Naive thymus-derived CD8-positive, alpha-beta T cell (primary cell): ENCODE data around the gene SEMA3D. TPM values are rescaled to one million over a fixed set of nuclear protein-coding genes. Genes with fewer than 3 reads are reported as not detected.

ENCODE experiments used
- ATAC-seq, 2 donors: fragments of 150-1000 bp; cut with Tn5 transposase in 1 of 2; sonication (Bioruptor Pico), chemical (Tn5 transposase) in 1 of 2; 1 replicate in 1 of 2; 2 replicates in 1 of 2; pipeline ENCODE4 v1.10.0; 2021; ENCODE audit warnings: mild to moderate bottlenecking in 2 of 2, moderate library complexity in 2 of 2
- POLR2A ChIA-PET: fragments of 350-600 bp; sonication (Branson Sonifier 250); formaldehyde crosslinking; loops from one replicate; lab custom pipeline; 2021; ENCODE audit warnings: antibody characterized with exemption; lab: Charles Lee
- DNase-seq, 10 donors: peaks; one replicate each; pipeline versions ENCODE4 v3.0.0 to v3.0.0-alpha.2; 2020 to 2022
- H3K27ac Mint-ChIP-seq, 10 donors: one replicate each; pipeline ENCODE4 v1.8.0; 2020 to 2022; ENCODE audit warnings: mild to moderate bottlenecking in 10 of 10, mixed read lengths in 10 of 10, moderate library complexity in 4 of 10, inconsistent platforms in 1 of 10
- H3K27me3 Mint-ChIP-seq, 5 donors: one replicate each; pipeline ENCODE4 v1.8.0; 2021 to 2022; ENCODE audit warnings: mixed read lengths in 5 of 5
- H3K36me3 Mint-ChIP-seq, 3 donors: one replicate each; pipeline ENCODE4 v1.8.0; 2020 to 2022; ENCODE audit warnings: mixed read lengths in 3 of 3, mild to moderate bottlenecking in 2 of 3, inconsistent platforms in 1 of 3
- H3K4me1 Mint-ChIP-seq, 4 donors: one replicate each; pipeline ENCODE4 v1.8.0; 2021 to 2022; ENCODE audit warnings: mixed read lengths in 4 of 4
- H3K4me3 Mint-ChIP-seq, 10 donors: one replicate each; pipeline ENCODE4 v1.8.0; 2020 to 2022; ENCODE audit warnings: mild to moderate bottlenecking in 10 of 10, mixed read lengths in 10 of 10, moderate library complexity in 6 of 10, inconsistent platforms in 1 of 10
- H3K9me3 Mint-ChIP-seq, 9 donors: one replicate each; pipeline ENCODE4 v1.8.0; 2020 to 2022; ENCODE audit warnings: mixed read lengths in 9 of 9, mild to moderate bottlenecking in 3 of 9, inconsistent platforms in 1 of 9, moderate library complexity in 1 of 9
- polyA plus RNA-seq, 3 donors: library from polyadenylated mRNA; unstranded; fragments of 300-500 nt; fragmentation: Illumina TruSeq; gene quantifications; one replicate each; pipeline ENCODE4 v1.2.3, GENCODE V29; 2021
- total RNA-seq, 8 experiments: library from RNA in 2 of 8; stranded (reverse) in 2 of 8; gene quantifications; one replicate each; pipeline ENCODE4 v1.2.3 and lab custom pipeline; 2021 to 2026

The SEMA3D gene
- total and polyA plus RNA-seq, 5 experiments from 2014 or later: not detected

DNA sequence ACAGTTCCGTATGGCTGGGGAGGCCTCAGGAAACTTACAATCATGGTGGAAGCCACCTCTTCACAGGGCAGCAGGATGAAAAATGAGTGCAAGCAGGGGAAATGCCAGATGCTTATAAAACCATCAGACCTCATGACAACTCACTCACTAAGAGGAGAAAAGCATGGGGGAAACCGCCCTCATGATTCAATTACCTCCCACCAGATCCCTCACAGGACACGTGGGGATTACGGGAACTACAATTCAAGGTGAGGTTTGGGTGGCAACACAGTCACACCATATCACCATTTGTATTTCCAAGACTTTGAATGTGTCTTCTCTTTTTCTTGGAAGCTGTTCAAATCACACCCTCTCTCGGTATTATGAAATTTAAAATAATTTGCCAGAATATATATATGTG lies 80.1 kb downstream of the SEMA3D start:
- POLR2A ChIA-PET: no interaction called here
- H3K36me3 Mint-ChIP-seq: no peaks in the 10 kb centered on the region
- H3K4me1 Mint-ChIP-seq: no peaks in the 10 kb centered on the region
- no peak overlapping the region for H3K27ac Mint-ChIP-seq
- peaks cover 0 to 1% (median 0%) of the 10 kb centered on the region in 9 donors for H3K9me3 Mint-ChIP-seq
- no peak overlapping the region for H3K4me3 Mint-ChIP-seq
- H3K27me3 Mint-ChIP-seq: peaks cover 0 to 4% (median 0%) of the 10 kb centered on the region in 5 donors
- DNase-seq (no peak), ATAC-seq (no peak)

- H3K9me3 Mint-ChIP-seq: peaks cover 0 to 1% (median 0%) of the 10 kb centered on the region in 9 donors
- no peak for ATAC-seq
- POLR2A ChIA-PET: no interaction called here
- no peaks in the 10 kb centered on the region for H3K4me1 Mint-ChIP-seq
- H3K27me3 Mint-ChIP-seq: peaks cover 0 to 4% (median 0%) of the 10 kb centered on the region in 5 donors
- DNase-seq: no peak
- H3K36me3 Mint-ChIP-seq: no peaks in the 10 kb centered on the region
- no peak overlapping the region for H3K4me3 Mint-ChIP-seq
- no peak overlapping the region for H3K27ac Mint-ChIP-seq
Measured at GRCh38 chr7:85104432-85105205, 82.2 kb downstream of the SEMA3D start.

- ATAC-seq (no peak), DNase-seq (no peak)
- POLR2A ChIA-PET: no interaction called here
- no peak overlapping the region for H3K27ac Mint-ChIP-seq
- no peaks in the 10 kb centered on the region for H3K36me3 Mint-ChIP-seq
- peaks cover 0 to 1% (median 0%) of the 10 kb centered on the region in 9 donors for H3K9me3 Mint-ChIP-seq
- peaks cover 0 to 4% (median 0%) of the 10 kb centered on the region in 5 donors for H3K27me3 Mint-ChIP-seq
- H3K4me1 Mint-ChIP-seq: no peaks in the 10 kb centered on the region
- H3K4me3 Mint-ChIP-seq: no peak overlapping the region
Measured at GRCh38 chr7:85103962-85104361, 82.9 kb downstream of the SEMA3D start.

GRCh38 chr7:85103357-85103756 lies 83.5 kb downstream of the SEMA3D start:
- Mint-ChIP-seq H3K4me3 (no peak overlapping the region), H3K9me3 (no peaks in the 10 kb centered on the region), H3K4me1 (no peaks in the 10 kb centered on the region), H3K27me3 (peaks cover 0 to 4% (median 0%) of the 10 kb centered on the region in 5 donors), H3K27ac (no peak overlapping the region), H3K36me3 (no peaks in the 10 kb centered on the region)
- POLR2A ChIA-PET: no interaction called here
- DNase-seq: no peak
- ATAC-seq: no peak

DNA sequence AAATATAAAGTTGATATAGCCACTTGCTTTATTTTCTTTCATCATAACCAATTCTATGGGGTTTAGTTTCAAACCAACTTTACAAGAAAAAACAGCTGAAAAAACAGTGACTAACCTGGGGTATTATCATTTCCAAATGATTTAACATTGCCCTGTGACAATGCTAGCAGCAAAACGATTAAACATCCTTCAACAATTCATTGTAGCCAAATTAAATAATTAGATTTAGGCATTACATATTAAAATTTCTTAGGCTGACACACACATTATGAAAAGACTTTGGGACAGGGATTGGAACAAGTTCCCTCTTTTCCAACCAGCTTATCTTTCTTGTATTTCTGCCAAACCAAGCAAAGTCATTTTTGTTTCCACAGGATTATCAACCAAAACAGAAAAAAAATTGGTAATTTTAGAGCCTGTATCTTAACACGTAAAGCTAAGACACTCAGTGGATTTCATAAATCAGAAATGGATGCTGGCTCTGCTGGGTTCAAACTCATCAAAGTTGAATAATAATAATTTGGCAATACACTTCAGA lies 84.0 kb downstream of the SEMA3D start:
- Mint-ChIP-seq H3K36me3 (no peaks in the 10 kb centered on the region), H3K27ac (no peak overlapping the region), H3K4me3 (no peak overlapping the region), H3K4me1 (no peaks in the 10 kb centered on the region), H3K9me3 (no peaks in the 10 kb centered on the region), H3K27me3 (peaks cover 0 to 4% (median 0%) of the 10 kb centered on the region in 5 donors)
- ATAC-seq: no peak
- DNase-seq: no peak
- POLR2A ChIA-PET: no interaction called here

DNA sequence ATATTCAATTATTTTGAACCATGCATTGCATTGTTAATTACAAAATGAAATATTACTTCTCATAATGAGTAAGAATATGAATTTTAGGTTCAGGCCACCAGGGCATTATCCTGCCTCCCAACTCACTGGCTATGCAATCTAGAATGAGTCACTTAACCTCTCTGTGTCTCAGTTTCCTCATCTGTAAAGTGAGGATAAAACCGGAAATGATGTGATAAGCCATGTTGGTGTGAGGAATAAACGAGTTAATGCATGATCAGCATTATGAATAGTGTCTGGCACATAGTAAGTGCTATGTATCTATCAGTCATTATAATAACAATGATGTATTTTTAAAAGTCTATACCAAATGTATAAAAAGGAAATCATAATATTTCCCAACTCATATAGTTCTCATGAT lies 85.5 kb downstream of the SEMA3D start:
- ATAC-seq (no peak), DNase-seq (no peak)
- no peaks in the 10 kb centered on the region for H3K36me3 Mint-ChIP-seq
- H3K9me3 Mint-ChIP-seq: no peaks in the 10 kb centered on the region
- no peak overlapping the region for H3K27ac Mint-ChIP-seq
- POLR2A ChIA-PET: no interaction called here
- peaks cover 0 to 4% (median 0%) of the 10 kb centered on the region in 5 donors for H3K27me3 Mint-ChIP-seq
- no peaks in the 10 kb centered on the region for H3K4me1 Mint-ChIP-seq
- no peak overlapping the region for H3K4me3 Mint-ChIP-seq

DNA sequence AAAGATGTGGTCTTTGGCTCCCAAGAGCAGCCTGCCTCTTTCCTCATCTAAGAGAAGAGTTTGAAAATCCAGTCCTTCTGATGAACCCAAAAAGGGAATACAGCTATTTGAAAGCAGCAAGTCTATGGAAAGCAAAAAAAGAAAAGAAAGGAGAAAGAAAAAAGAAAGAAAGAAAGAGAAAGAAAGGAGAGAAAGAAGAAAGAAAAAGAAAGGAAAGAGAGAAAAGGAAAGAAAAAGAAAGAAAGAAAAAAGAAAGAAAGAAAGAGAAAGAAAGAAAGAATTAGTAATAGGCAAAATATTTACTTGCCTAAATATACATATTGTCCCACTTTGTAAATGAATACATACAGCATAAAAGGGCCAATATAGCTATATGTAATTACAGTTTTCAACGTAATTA lies 89.0 kb downstream of the SEMA3D start:
- DNase-seq (no peak), ATAC-seq (no peak)
- no peaks in the 10 kb centered on the region for H3K4me1 Mint-ChIP-seq
- no peak overlapping the region for H3K4me3 Mint-ChIP-seq
- no peak overlapping the region for H3K27ac Mint-ChIP-seq
- H3K36me3 Mint-ChIP-seq: no peaks in the 10 kb centered on the region
- POLR2A ChIA-PET: no interaction called here
- peaks cover 0 to 2% (median 0%) of the 10 kb centered on the region in 9 donors for H3K9me3 Mint-ChIP-seq
- no peaks in the 10 kb centered on the region for H3K27me3 Mint-ChIP-seq

DNA sequence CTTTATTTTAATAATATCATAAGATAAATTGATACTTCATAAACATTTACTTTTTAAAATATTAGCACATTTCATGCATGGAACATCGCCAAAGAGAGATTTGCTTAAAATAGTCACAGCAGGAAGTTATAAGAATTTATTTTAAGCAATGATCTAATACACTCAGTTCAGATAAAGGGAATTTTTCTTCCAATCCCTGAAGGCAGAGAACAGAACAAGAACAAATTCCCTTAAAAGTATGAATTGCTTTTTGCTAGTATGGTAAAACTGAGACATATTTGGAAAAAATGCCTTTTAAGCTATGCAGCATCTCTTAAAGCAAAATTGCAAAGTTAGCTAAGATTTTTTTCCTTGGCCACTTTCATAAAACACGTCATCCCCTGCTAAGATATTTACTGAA lies 91.0 kb downstream of the SEMA3D start:
- POLR2A ChIA-PET: no interaction called here

GRCh38 chr7:85095366-85095765 lies 91.5 kb downstream of the SEMA3D start:
- Mint-ChIP-seq H3K9me3 (peaks cover 0 to 2% (median 0%) of the 10 kb centered on the region in 9 donors), H3K27ac (no peak overlapping the region), H3K27me3 (no peaks in the 10 kb centered on the region), H3K36me3 (no peaks in the 10 kb centered on the region), H3K4me1 (no peaks in the 10 kb centered on the region), H3K4me3 (no peak overlapping the region)
- DNase-seq: no peak
- POLR2A ChIA-PET: no interaction called here
- no peak for ATAC-seq

More for the DNA sequence above, 91.0 kb downstream of the SEMA3D start:
- DNase-seq: no peak
- H3K27ac Mint-ChIP-seq: no peak overlapping the region
- no peak overlapping the region for H3K4me3 Mint-ChIP-seq
- H3K9me3 Mint-ChIP-seq: peaks cover 0 to 2% (median 0%) of the 10 kb centered on the region in 9 donors
- H3K4me1 Mint-ChIP-seq: no peaks in the 10 kb centered on the region
- no peaks in the 10 kb centered on the region for H3K36me3 Mint-ChIP-seq
- H3K27me3 Mint-ChIP-seq: no peaks in the 10 kb centered on the region
- no peak for ATAC-seq

DNA sequence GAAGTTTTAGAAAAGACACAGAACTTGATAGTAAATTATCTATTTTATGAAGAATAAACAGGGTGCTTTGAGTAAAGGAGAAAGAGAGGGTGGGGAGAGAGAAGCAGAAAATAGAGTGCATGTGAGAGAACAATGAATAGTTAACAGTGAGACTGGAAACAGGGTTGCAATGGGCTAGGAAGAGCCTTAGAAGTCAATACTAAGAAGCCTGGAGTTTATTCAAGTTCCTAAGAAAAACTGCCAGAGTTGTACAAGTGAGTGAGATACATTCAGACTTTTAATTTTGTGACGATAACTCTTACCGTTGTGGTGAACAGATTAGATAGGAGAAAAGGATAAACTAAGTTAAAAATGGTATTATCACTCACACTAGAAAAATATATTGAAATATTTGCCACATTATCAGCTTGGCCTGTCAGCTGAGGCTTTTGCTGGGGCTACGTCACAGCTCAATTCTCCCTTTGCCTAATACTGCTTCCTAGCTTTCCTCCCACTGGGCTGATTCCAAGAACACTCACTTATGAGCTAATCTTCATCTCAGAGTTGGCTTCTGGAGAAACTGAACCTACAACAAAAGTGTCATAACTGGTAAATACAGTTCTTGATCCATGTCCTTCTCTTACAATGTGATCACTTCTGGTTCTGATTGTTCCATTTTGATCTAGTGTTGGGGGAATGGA lies 92.7 kb downstream of the SEMA3D start:
- POLR2A ChIA-PET: no interaction called here
- H3K27me3 Mint-ChIP-seq: peaks cover 0 to 3% (median 0%) of the 10 kb centered on the region in 5 donors
- H3K27ac Mint-ChIP-seq: no peak overlapping the region
- no peaks in the 10 kb centered on the region for H3K4me1 Mint-ChIP-seq
- peaks cover 0 to 2% (median 0%) of the 10 kb centered on the region in 9 donors for H3K9me3 Mint-ChIP-seq
- DNase-seq (no peak), ATAC-seq (no peak)
- H3K36me3 Mint-ChIP-seq: no peaks in the 10 kb centered on the region
- no peak overlapping the region for H3K4me3 Mint-ChIP-seq

DNA sequence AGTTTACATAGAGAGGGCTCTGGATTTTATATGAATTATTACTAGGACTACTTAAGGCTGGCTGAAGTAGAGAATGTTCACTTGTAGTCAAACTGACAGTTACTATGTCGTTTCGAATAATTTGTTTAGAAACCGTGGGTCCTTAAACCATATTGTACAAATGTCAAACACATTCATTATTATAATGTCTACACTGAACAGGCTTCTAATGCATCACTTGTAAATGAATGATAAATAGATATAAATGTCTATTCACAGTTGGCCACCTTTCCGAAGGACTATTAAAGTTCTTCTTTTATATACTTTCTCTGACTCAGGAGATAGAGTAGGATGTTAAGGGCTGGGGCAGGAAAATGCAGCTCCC lies 95.3 kb downstream of the SEMA3D start:
- Mint-ChIP-seq H3K27me3 (peaks cover 0 to 4% (median 0%) of the 10 kb centered on the region in 5 donors), H3K36me3 (no peaks in the 10 kb centered on the region), H3K27ac (no peak overlapping the region), H3K9me3 (peaks cover 0 to 2% (median 0%) of the 10 kb centered on the region in 9 donors), H3K4me1 (no peaks in the 10 kb centered on the region), H3K4me3 (no peak overlapping the region)
- ATAC-seq (no peak), DNase-seq (no peak)
- POLR2A ChIA-PET: no interaction called here

DNA sequence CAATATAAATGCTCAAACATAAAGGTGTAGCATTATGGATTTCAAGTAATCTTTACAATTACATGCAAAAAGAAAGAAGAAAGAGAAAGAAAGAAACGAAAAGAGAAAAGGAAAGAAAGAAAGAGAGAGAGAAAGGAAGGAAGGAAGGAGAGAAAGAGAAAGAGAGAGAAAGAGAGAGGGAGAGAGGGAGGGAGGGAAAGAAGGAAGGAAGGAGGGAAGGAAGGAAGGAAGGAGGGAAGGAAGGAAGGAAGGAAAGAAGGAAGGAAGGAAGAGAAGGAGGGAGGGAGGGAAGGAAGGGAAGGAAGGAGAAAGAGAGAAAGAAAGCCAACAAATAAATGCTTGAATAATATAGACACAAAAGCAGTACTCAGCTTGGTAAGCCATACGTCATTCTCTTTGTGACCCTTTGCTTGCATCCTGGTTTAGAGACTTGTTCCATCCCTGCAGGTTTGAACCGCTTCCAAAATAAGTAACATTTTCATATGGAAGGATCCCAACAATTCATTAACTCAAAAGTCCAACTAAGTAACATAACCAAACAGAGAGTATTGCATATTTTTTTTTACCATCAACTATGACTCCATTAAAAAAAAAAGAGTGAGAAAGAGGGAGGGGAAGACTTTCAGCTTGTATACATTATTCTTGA lies 95.8 kb downstream of the SEMA3D start:
- Mint-ChIP-seq H3K4me3 (no peak overlapping the region), H3K4me1 (no peaks in the 10 kb centered on the region), H3K9me3 (peaks cover 0 to 2% (median 0%) of the 10 kb centered on the region in 9 donors), H3K36me3 (no peaks in the 10 kb centered on the region), H3K27me3 (peaks cover 0 to 4% (median 0%) of the 10 kb centered on the region in 5 donors), H3K27ac (no peak overlapping the region)
- DNase-seq (no peak), ATAC-seq (no peak)
- POLR2A ChIA-PET: no interaction called here

- H3K27ac Mint-ChIP-seq: no peak overlapping the region
- no peak overlapping the region for H3K4me3 Mint-ChIP-seq
- H3K4me1 Mint-ChIP-seq: no peaks in the 10 kb centered on the region
- ATAC-seq: no peak
- no peaks in the 10 kb centered on the region for H3K36me3 Mint-ChIP-seq
- peaks cover 0 to 2% (median 0%) of the 10 kb centered on the region in 9 donors for H3K9me3 Mint-ChIP-seq
- POLR2A ChIA-PET: no interaction called here
- no peak for DNase-seq
- H3K27me3 Mint-ChIP-seq: peaks cover 0 to 4% (median 0%) of the 10 kb centered on the region in 5 donors
Measured at GRCh38 chr7:85090143-85090542, 96.7 kb downstream of the SEMA3D start.
